GM19324 (cell line): ENCODE results near the gene SLC25A40.

Source experiments
- ATAC-seq: cut with Tn5 transposase; IDR thresholded peaks from one replicate; pipeline ENCODE4 v1.9.1; 2021; ENCODE audit warnings: mild to moderate bottlenecking, moderate library complexity; ENCODE audit not compliant: unreplicated experiment, low FRiP score

The SLC25A40 gene

DNA sequence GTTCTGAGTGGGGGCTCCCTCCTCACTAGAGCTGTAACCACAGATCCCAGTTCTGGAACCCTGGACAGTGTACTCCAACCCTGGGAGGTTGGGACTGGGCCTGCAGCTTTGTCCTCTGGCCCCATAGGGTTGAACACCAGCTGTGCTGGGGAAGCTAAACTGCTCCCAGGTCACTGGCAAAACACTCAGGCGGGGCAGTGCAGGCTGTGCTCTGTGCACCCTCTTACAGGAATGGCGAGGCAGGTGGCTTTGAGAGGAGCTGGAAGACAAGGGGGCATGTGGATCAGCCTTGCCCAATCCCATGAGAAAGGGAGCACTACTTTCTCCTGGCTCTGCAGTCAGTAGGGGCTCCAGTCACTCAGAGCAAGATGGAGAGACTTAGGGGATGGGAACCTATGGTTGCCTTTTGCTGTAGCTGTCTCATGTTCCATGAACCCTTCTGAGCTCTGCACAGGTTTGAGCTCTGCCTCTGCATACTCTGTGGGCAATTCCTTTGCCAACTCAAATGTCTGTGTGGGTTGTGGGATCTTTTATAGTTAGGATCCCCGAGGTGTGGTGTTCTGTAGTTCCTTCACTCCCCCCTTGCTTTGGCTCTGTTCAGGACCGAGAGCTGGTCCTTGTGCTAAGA, 90.7 kb downstream of the SLC25A40 start:
- ATAC-seq = no peak

DNA sequence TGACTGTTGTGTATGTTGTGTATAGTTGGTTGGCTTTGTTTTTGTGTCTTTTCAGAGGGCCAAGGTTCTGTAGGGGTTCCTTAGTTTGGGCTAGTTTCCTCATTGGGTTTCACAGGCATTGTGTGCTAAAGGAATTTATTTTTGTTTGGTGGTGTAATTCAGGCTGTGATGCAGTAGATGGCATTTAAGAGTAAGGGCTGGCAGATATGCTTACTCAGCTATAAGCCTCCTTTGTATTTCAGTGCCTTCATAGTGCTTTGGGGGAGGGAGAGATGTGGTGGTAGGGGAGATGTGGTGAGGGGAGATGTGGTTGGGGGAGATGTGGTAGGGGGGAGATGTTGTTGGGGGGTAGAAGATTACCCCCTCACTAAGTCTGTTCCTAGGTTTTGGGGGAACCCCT, 91.7 kb downstream of the SLC25A40 start:
- ATAC-seq = no peak
